Heart left ventricle (tissue), 16 donors: ENCODE measurements around the gene SPARC. TPM values are rescaled to one million over a fixed set of nuclear protein-coding genes. Genes with fewer than 3 reads are reported as not detected.

Experiments used
- ATAC-seq, 4 donors: fragments of 200-7000 bp; cut with Tn5 transposase; one replicate each; pipeline ENCODE4 v1.9.1; 2020 to 2022; ENCODE audit warnings: moderate library complexity in 4 of 4, mild to moderate bottlenecking in 3 of 4, moderate number of reproducible peaks in 1 of 4
- DNase-seq, 5 donors: peaks; one replicate each; pipeline ENCODE4 v3.0.0-alpha.2; 2020
- H3K27ac ChIP-seq, 12 donors: fragments of 200-600 bp; sonication (generic) in 4 of 12; one replicate each; pipeline versions ENCODE4 v1.5.0 to v1.8.0; 2016 to 2022; ENCODE audit warnings: mild to moderate bottlenecking in 2 of 12
- H3K27me3 ChIP-seq, 9 donors: fragments of 200-600 bp; sonication (generic) in 2 of 9; one replicate each; pipeline versions ENCODE4 v1.5.1 to v1.8.0; 2016 to 2022; ENCODE audit warnings: mild to moderate bottlenecking in 3 of 9
- H3K36me3 ChIP-seq, 9 donors: fragments of 200-600 bp; sonication (generic) in 2 of 9; one replicate each; pipeline versions ENCODE4 v1.5.0 to v1.8.0; 2018 to 2022; ENCODE audit warnings: mild to moderate bottlenecking in 2 of 9
- H3K4me1 ChIP-seq, 12 donors: fragments of 200-600 bp; sonication (generic) in 4 of 12; one replicate each; pipeline versions ENCODE4 v1.5.0 to v1.8.0; 2016 to 2022; ENCODE audit warnings: mild to moderate bottlenecking in 3 of 12
- H3K4me3 ChIP-seq, 12 donors: fragments of 200-600 bp; sonication (generic) in 4 of 12; one replicate each; pipeline versions ENCODE4 v1.5.0 to v1.8.0; 2017 to 2022; ENCODE audit warnings: mild to moderate bottlenecking in 9 of 12, moderate library complexity in 4 of 12
- H3K9me3 ChIP-seq, 12 donors: fragments of 200-600 bp; sonication (generic) in 4 of 12; one replicate each; pipeline versions ENCODE4 v1.5.0 to v1.8.0; 2016 to 2022; ENCODE audit warnings: mild to moderate bottlenecking in 1 of 12
- POLR2A ChIP-seq, 2 donors: fragments of 450-650 bp; IDR thresholded peaks; one replicate each; pipeline ENCODE4 v1.6.1; 2017; ENCODE audit warnings: antibody characterized with exemption in 2 of 2, mild to moderate bottlenecking in 2 of 2, moderate library complexity in 2 of 2
- WGBS, 4 donors: extraction: QIAGEN DNeasy Blood & Tissue Kit in 2 of 4; methylation state at CpG; one replicate each; pipeline versions ENCODE4 v1.1.5 to v1.1.7; 2013 to 2018; 5-methylcytosine and 5-hydroxymethylcytosine counted together
- intact Hi-C, 10 donors: fragments of 100-400 bp; cut with DNase I; formaldehyde crosslinking; loops; one replicate each; pipeline versions ENCODE4 v1.11.1 to v1.14.2; 2022
- polyA plus RNA-seq, 2 donors: library from polyadenylated mRNA; stranded (reverse); fragments of 200-250 nt; gene quantifications; one replicate each; pipeline ENCODE4 v1.2.3, GENCODE V29; 2013
- total RNA-seq, 9 donors: library from RNA; depleted of rRNA in 2 of 9; stranded (reverse); fragments of >200 nt in 2 of 9; fragmentation: NEBNext Ultra II Directional in 3 of 9; extraction: Animal tissue kit (Norgen Biotek cat#: 25700) in 3 of 9; gene quantifications; one replicate each; pipeline versions ENCODE4 v1.1.0 to v1.2.4, GENCODE V29; 2016 to 2023
- TF ChIP-seq, protein P1 (sequence below), 12 donors: fragments of 200-600 bp; sonication (generic) in 4 of 12; IDR thresholded peaks; one replicate each; pipeline versions ENCODE4 v1.5.0 to v1.8.0; 2018 to 2022; ENCODE audit warnings: antibody characterized with exemption in 12 of 12, mild to moderate bottlenecking in 5 of 12
- donor health status: ischemic (EF 13 %, LVEDD 7.1; RV severe dilation, severe dysfunction).
- donor health status: healthy with polysubstance abuse.
- donor health status: DM: no; HTN: yes; CAD: no.
- donor health status: DM: no; HTN: no; CAD: no.
- donor health status: ischemic (EF 25% LVEDD 6.9; RV normal size, moderate dysfunction).
- donor health status: ischemic (EF 25% LVEDD 5.7; RV mildly dilated, moderate dysfunction).
- donor health status: healthy.
- donor health status: DM: yes; HTN: yes; CAD: no.
- donor health status: ischemic (EF 35%, LVEDD 5.7; RV mildly dilated, moderate dysfunction).
- donor health status: nonischemic (EF 11% LVEDD 7.7; RV severe dilation, severe dysfunction).
- donor health status: DM: yes; HTN: yes; CAD: no.
- donor health status: PGD.
- donor health status: ischemic (EF 29% LVEDD 5.4; RV normal size, mild dysfunction).
- donor health status: nonischemic (EF 23%, LVEDD 6.1; RV moderate dilation, normal function).

The SPARC gene
- total and polyA plus RNA-seq, 11 donors, result 119 to 1,522 (median 471) TPM

DNA sequence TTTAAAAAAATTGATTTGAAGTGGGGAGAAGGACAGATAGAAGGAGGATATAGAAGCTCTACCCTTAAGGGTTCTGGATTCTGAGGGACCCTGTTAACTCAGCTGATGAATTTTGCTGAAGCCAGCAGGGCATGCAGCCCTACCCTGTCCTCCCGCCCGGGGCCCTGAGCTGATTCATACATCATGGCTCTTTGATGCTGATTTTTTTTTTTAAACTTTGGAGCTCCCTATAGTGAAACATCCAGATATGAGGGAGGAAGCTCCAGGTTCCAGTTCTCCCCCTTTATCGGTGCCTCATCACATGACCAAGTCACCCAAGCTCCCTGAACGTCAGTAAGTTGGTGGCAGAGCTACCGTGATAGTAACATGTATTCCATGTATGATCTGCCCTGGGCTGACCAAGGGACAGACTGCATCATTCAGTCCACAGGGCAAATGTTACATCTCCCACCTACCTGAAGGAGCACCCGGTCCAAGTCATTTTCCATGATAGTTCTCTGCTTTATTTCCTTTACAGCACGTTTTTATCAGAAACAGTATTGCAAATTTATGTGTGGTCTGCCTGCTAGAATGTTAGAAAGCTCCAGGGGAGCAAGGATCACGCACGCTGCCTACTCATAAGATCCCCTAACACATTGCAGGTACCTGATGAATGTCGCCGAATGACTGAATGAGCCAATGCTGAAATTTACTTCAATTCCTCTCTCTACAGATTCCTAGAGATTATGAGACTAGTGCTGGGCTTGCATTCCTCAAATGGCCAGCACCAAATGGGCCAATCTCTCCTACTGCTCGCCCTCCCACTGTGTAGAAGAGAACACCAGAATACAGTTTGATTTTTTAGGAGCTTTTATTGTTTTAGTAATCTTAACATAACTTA, 25.9 kb downstream of the SPARC start:
- Histone ChIP-seq H3K4me1 (peaks cover 5 to 56% (median 40%) of the 10 kb centered on the region in 12 donors), H3K4me3 (no peak overlapping the region), H3K36me3 (peaks cover 0 to 47% (median 33%) of the 10 kb centered on the region in 9 donors), H3K27ac (peak overlapping the region in 7 of 12 donors; percentile 5 to 27 (median 12)), H3K27me3 (no peaks in the 10 kb centered on the region), H3K9me3 (no peaks in the 10 kb centered on the region)
- WGBS, 4 donors, result 66 to 75% (median 69%) methylated on average over 12 of the region's 12 CpGs
- TF ChIP-seq, protein P1, sequence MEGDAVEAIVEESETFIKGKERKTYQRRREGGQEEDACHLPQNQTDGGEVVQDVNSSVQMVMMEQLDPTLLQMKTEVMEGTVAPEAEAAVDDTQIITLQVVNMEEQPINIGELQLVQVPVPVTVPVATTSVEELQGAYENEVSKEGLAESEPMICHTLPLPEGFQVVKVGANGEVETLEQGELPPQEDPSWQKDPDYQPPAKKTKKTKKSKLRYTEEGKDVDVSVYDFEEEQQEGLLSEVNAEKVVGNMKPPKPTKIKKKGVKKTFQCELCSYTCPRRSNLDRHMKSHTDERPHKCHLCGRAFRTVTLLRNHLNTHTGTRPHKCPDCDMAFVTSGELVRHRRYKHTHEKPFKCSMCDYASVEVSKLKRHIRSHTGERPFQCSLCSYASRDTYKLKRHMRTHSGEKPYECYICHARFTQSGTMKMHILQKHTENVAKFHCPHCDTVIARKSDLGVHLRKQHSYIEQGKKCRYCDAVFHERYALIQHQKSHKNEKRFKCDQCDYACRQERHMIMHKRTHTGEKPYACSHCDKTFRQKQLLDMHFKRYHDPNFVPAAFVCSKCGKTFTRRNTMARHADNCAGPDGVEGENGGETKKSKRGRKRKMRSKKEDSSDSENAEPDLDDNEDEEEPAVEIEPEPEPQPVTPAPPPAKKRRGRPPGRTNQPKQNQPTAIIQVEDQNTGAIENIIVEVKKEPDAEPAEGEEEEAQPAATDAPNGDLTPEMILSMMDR (IDR thresholded peaks at IDR 0.05), result no peak
- no peak for TF ChIP-seq POLR2A (IDR thresholded peaks at IDR 0.05)
- DNase-seq (no peak), ATAC-seq (peak in 1 of 4 donors; percentile 3)
- intact Hi-C loops, result loop anchor here in 6 of 10 donors (2.0 to 10.0 kb wide), 6 partner anchors 36 to 854 kb away; no protein-coding TSS in a partner anchor

DNA sequence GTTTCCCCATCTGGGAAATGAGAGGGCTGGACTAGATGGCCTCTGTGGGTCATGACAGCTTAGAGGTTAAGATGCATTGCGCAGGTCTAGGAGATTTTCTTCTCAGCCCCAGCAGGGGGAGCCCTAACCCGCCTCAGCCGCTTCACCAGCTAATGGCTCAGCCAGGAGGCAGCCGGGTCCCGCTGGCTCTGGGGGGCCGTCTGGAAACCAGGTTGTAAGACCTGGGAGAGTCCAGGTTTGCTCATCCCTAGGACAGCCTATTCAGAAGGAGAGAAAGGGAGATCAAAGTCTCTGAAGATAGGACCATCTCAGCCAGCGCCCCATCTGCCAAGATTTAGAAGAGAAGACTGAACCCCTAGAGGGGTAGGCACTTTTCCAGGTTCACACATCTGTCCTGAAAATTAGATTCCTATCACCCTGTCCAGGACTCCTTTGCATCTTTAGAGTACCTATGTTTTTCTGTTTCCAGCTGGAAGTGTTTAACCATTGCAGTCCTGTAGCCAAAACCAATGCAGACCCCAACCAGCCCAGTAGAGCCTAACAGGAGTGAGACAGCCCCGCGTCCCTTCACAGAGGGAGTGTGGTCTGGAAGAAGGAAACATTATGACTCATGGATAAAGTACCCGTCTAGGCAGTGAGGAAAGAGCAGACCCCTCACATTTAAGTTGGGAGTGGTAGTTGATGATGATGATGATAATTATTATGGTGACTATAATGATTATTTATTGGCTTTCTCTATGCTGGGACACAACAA, 27.5 kb downstream of the SPARC start:
- DNase-seq (peak; percentile 84 to 92 (median 87)), ATAC-seq (peak; percentile 75 to 87 (median 86))
- no peak for TF ChIP-seq POLR2A (IDR thresholded peaks at IDR 0.05)
- TF ChIP-seq, protein P1 (IDR thresholded peaks at IDR 0.05), result peak; percentile 80 to 98 (median 92)
- Histone ChIP-seq H3K27ac (peak overlapping the region in 9 of 12 donors; percentile 4 to 52 (median 28)), H3K9me3 (no peaks in the 10 kb centered on the region), H3K4me1 (peaks cover 3 to 39% (median 23%) of the 10 kb centered on the region in 12 donors), H3K4me3 (no peak overlapping the region), H3K27me3 (no peaks in the 10 kb centered on the region), H3K36me3 (peaks cover 0 to 30% (median 22%) of the 10 kb centered on the region in 9 donors)
- WGBS, 4 donors, result 25 to 29% (median 27%) methylated on average over 9 to 10 of the region's 10 CpGs
- intact Hi-C loops, result loop anchor here in 9 of 10 donors (1.0 to 5.0 kb wide), 8 partner anchors 58 to 848 kb away; no protein-coding TSS in a partner anchor

DNA sequence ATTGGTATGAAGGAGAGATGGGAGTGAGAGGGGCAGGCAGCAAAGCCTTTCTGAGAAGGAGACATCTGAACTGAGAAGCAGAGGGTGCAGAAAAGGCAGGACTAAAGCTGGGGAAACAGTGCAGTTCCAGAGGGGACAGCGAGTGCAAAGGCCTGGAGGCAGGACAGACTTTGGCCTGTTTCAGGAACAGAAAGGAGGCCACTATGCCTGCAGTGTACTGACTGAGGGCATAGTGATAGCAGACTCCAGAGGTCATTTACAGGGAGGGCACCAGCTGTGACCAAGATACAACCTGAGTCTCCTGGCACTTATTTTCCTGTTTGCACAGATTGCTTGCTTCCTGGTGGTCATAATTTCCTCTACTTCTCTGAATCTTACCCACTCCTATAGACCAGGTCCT, 29.6 kb downstream of the SPARC start:
- intact Hi-C loops, result loop anchor here in 7 of 10 donors (1.0 to 5.0 kb wide), 5 partner anchors 60 to 850 kb away; no protein-coding TSS in a partner anchor
- no peak overlapping the region for H3K27ac ChIP-seq
- ATAC-seq (no peak), DNase-seq (no peak)
- TF ChIP-seq POLR2A (IDR thresholded peaks at IDR 0.05), result no peak
- TF ChIP-seq, protein P1 (IDR thresholded peaks at IDR 0.05), result no peak
- no peaks in the 10 kb centered on the region for H3K27me3 ChIP-seq
- no peak overlapping the region for H3K4me3 ChIP-seq
- 88 to 97% (median 92%) methylated on average over 1 of the region's 1 CpG for WGBS, 4 donors
- H3K36me3 ChIP-seq, result peaks cover 0 to 10% (median 7%) of the 10 kb centered on the region in 9 donors
- peaks cover 0 to 20% (median 8%) of the 10 kb centered on the region in 12 donors for H3K4me1 ChIP-seq
- no peaks in the 10 kb centered on the region for H3K9me3 ChIP-seq
